Smooth muscle cell (in vitro differentiated cells): ENCODE results near the gene SUN1. TPM values are rescaled to one million over a fixed set of nuclear protein-coding genes. Genes with fewer than 3 reads are reported as not detected.

ENCODE experiments used
- DNase-seq: peaks from one replicate; lab custom pipeline; 2025; ENCODE audit not compliant: unreplicated experiment; lab: John Stamatoyannopoulos, UW
- H2AFZ ChIP-seq: fragments of 200-600 bp; sonication (generic); 2 replicates; pipeline ENCODE4 v1.6.0; 2016; ENCODE audit warnings: antibody characterized with exemption, low read depth, mild to moderate bottlenecking
- H3F3A ChIP-seq: fragments of 200-600 bp; sonication (generic); 2 replicates; pipeline ENCODE4 v1.6.0; 2017; ENCODE audit warnings: antibody characterized with exemption, low read depth
- H3K27ac ChIP-seq: fragments of 200-600 bp; sonication (generic); 2 replicates; pipeline ENCODE4 v1.5.1; 2016; ENCODE audit warnings: low read depth, mild to moderate bottlenecking
- H3K27me3 ChIP-seq: fragments of 200-600 bp; sonication (generic); 2 replicates; pipeline ENCODE4 v1.6.1; 2016; ENCODE audit warnings: low read depth, mild to moderate bottlenecking
- H3K36me3 ChIP-seq: fragments of 200-600 bp; sonication (generic); 2 replicates; pipeline ENCODE4 v1.5.1; 2016; ENCODE audit warnings: low read depth
- H3K4me1 ChIP-seq: fragments of 200-600 bp; sonication (generic); 2 replicates; pipeline ENCODE4 v1.5.1; 2016; ENCODE audit warnings: low read depth
- H3K4me2 ChIP-seq: fragments of 200-600 bp; sonication (generic); 2 replicates; pipeline ENCODE4 v1.6.0; 2016; ENCODE audit warnings: mild to moderate bottlenecking
- H3K4me3 ChIP-seq: fragments of 200-600 bp; sonication (generic); 2 replicates; pipeline ENCODE4 v1.5.1; 2016; ENCODE audit warnings: mild to moderate bottlenecking
- H3K79me2 ChIP-seq: fragments of 200-600 bp; sonication (generic); 2 replicates; pipeline ENCODE4 v1.6.0; 2016; ENCODE audit warnings: low read depth, mild to moderate bottlenecking
- H3K9ac ChIP-seq: fragments of 200-600 bp; sonication (generic); 2 replicates; pipeline ENCODE4 v1.6.0; 2016; ENCODE audit warnings: low read depth
- H3K9me3 ChIP-seq: fragments of 200-600 bp; sonication (generic); replicated peaks from 2 replicates; pipeline ENCODE4 v1.5.1; 2016; ENCODE audit warnings: low read depth
- H4K20me1 ChIP-seq: fragments of 200-600 bp; sonication (generic); 2 replicates; pipeline ENCODE4 v1.6.0; 2016; ENCODE audit warnings: low read depth
- CTCF ChIP-seq: fragments of 200-600 bp; sonication (generic); IDR thresholded peaks from 2 replicates; pipeline ENCODE4 v1.5.1; 2017; ENCODE audit warnings: borderline replicate concordance, mild to moderate bottlenecking, antibody characterized with exemption; ENCODE audit not compliant: insufficient read depth, poor library complexity, severe bottlenecking
- WGBS: methylation state at CpG from one replicate; pipeline ENCODE4 v1.1.7; 2016; ENCODE audit warnings: low lambda C conversion rate; 5-methylcytosine and 5-hydroxymethylcytosine counted together
- polyA plus RNA-seq: library from polyadenylated mRNA; unstranded; fragments of >200 nt; fragmentation: Nextera tagmentation; extraction: Ambion mirVana; gene quantifications from 2 replicates; pipeline ENCODE4 v1.2.1, GENCODE V29; 2016
- total RNA-seq: library from RNA; depleted of rRNA; stranded (reverse); fragments of >200 nt; gene quantifications from 2 replicates; pipeline ENCODE4 v1.2.3, GENCODE V29; 2014

SUN1 gene
- total and polyA plus RNA-seq, 2 experiments from 2014 or later = 50.7 to 90.3 TPM

GRCh38 chr7:901388-902154, 69.3 kb downstream of the SUN1 start:
- no peaks in the 10 kb centered on the region for H3K79me2 ChIP-seq
- WGBS = 24% methylated on average over 24 of the region's 24 CpGs
- H3K27ac ChIP-seq = no peak overlapping the region
- H4K20me1 ChIP-seq = no peaks in the 10 kb centered on the region
- no peak for TF ChIP-seq CTCF
- H3K9ac ChIP-seq = no peak overlapping the region
- no peaks in the 10 kb centered on the region for H3F3A ChIP-seq
- no peak overlapping the region for H3K4me3 ChIP-seq
- no peaks in the 10 kb centered on the region for H3K9me3 ChIP-seq
- no peak overlapping the region for H3K4me2 ChIP-seq
- no peaks in the 10 kb centered on the region for H3K4me1 ChIP-seq
- no peaks in the 10 kb centered on the region for H3K36me3 ChIP-seq
- DNase-seq = peak; percentile 31
- no peak overlapping the region for H2AFZ ChIP-seq
- peaks cover 13% of the 10 kb centered on the region for H3K27me3 ChIP-seq

GRCh38 chr7:902996-903395, 70.7 kb downstream of the SUN1 start:
- H2AFZ ChIP-seq = no peak overlapping the region
- H3K4me1 ChIP-seq = no peaks in the 10 kb centered on the region
- no peaks in the 10 kb centered on the region for H3K9me3 ChIP-seq
- no peaks in the 10 kb centered on the region for H3K36me3 ChIP-seq
- no peak overlapping the region for H3K27ac ChIP-seq
- no peak for TF ChIP-seq CTCF
- H3F3A ChIP-seq = no peaks in the 10 kb centered on the region
- no peaks in the 10 kb centered on the region for H3K79me2 ChIP-seq
- H3K27me3 ChIP-seq = peaks cover 18% of the 10 kb centered on the region
- no peak for DNase-seq
- H3K4me3 ChIP-seq = no peak overlapping the region
- no peak overlapping the region for H3K4me2 ChIP-seq
- WGBS = 94% methylated on average over 22 of the region's 22 CpGs
- H3K9ac ChIP-seq = no peak overlapping the region
- no peaks in the 10 kb centered on the region for H4K20me1 ChIP-seq

GRCh38 chr7:903921-904755, 71.9 kb downstream of the SUN1 start:
- Histone ChIP-seq H3K36me3 (no peaks in the 10 kb centered on the region), H3K4me2 (peak overlapping the region; percentile 58), H4K20me1 (no peaks in the 10 kb centered on the region), H3K79me2 (no peaks in the 10 kb centered on the region), H3K4me3 (no peak overlapping the region), H2AFZ (no peak overlapping the region), H3K9me3 (no peaks in the 10 kb centered on the region), H3K9ac (no peak overlapping the region), H3K27me3 (peaks cover 18% of the 10 kb centered on the region), H3F3A (no peaks in the 10 kb centered on the region), H3K4me1 (no peaks in the 10 kb centered on the region), H3K27ac (no peak overlapping the region)
- DNase-seq = no peak
- TF ChIP-seq CTCF = no peak
- WGBS = 96% methylated on average over 36 of the region's 37 CpGs
